ENCODE measurements around the gene SPOCK2.

GRCh38 chr10:72108830-72109635, 20.7 kb upstream of the SPOCK2 start:
- TF ChIP-seq CTCF (IDR thresholded peaks at IDR 0.05) (no peak), POLR2A (IDR thresholded peaks at IDR 0.05) (no peak)
